Stimulated activated CD8-positive, alpha-beta memory T cell treated with anti-CD3 and anti-CD28 coated beads, Interleukin-7, amount 100 ng/mL, for 1 hour (primary cell): ENCODE measurements around the gene WDFY2.

Experiments used
- DNase-seq, 2 donors: peaks; one replicate each; pipeline ENCODE4 v3.0.0-alpha.2; 2020; ENCODE audit warnings: low read depth in 2 of 2

The WDFY2 gene

GRCh38 chr13:51601601-51602565 is 17.6 kb downstream of the WDFY2 start:
- DNase-seq = no peak

GRCh38 chr13:51603716-51604115 is 19.5 kb downstream of the WDFY2 start:
- DNase-seq = no peak

DNA sequence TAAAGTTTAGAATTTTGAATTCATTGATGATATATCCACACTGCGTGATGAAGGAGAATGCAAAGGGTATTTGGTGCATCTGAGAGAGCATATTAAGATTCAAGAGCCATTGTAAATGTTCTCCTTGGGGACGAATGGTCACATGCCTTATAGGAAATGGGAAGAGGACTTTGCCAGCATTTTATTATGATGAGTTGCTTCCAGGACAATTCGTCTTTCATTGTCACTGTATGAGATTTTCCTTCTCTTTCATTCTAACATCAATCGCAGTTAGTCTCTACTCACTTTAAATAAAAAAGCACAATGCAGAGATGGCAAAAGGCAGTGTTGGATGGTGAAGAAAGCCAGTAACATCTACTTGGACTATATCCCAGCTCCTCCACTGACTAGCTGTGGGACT is 21.4 kb downstream of the WDFY2 start:
- DNase-seq = no peak

DNA sequence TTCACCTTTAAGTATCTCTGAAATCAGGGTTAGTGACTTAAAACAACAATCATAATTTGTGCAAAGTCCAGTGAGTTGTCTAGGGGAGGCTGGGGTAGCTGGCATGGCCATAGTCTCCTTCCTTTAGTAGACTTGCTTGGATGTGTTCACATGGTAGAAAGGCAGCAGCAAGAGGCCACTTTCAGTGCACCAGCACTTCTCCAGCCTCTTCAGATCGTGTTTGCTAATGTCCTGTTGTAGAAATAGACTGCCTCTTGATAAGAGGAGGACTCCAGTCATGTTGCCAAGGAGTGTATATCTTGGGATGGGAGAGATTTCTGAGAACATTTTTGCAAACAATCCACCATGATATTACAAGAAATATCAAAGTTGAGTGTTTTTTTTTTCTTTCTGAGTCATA is 22.9 kb downstream of the WDFY2 start:
- no peak for DNase-seq

GRCh38 chr13:51608857-51609406 is 24.7 kb downstream of the WDFY2 start:
- no peak for DNase-seq

GRCh38 chr13:51612867-51613266 is 28.6 kb downstream of the WDFY2 start:
- DNase-seq = no peak

DNA sequence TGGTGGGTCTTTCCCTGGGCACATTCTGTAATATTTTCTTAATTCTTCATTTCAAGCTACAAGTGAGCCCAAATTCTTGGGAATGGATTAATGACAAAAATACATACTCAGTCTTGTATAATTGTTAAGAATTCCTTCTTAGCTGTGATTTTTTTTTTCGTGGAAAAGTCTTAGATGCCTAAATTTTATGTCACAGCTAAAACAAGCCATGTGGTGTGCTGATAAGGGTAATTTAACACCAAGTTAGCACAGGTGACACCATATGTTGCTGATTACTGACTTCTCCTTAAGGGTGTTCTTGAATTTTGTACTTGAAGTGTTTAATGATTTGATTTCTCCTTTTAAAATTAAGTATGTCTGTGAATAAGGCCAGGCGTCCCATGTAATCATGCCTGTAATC is 29.3 kb downstream of the WDFY2 start:
- no peak for DNase-seq

DNA sequence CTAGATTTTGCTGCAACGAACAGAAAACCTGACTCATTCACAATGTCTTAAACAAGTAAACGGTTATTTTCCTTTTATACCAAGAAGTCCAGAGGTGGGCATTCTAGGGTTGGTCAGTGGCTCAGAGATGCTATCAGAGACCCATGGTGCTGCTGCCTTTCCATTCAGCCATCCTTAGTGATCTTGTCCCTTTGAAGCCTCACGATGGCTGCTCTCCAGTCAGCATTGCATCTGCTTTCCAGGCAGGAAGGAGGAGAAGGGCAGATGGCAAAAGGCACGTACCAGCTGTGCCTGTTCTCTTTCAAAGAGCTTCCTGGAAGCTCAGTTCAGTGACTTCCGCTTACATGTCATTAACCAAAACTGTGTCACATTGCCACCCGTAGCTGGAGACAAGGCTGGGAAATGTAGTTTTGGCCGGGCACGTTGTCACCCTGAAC is 30.1 kb downstream of the WDFY2 start:
- DNase-seq = no peak

GRCh38 chr13:51618626-51619025 is 34.4 kb downstream of the WDFY2 start:
- DNase-seq = no peak

DNA sequence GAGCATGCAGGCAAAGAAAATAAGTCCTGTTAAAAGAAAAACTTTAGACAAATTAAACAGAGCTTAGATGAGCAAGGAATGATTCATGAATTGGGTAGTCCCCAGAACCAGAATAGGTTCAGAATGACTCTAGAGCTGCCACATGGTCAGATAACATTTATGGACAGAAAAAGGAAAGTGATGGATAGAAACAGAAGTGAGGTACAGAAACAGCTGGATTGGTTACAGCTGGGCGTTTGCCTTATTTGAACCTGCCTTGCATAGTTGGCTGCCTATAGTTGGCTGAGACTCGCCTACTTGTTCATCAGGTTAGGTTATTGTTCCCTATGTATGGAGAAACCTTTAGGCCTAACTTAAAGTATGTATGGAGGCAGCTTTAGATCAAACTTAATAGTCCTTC is 35.4 kb downstream of the WDFY2 start:
- DNase-seq = no peak

DNA sequence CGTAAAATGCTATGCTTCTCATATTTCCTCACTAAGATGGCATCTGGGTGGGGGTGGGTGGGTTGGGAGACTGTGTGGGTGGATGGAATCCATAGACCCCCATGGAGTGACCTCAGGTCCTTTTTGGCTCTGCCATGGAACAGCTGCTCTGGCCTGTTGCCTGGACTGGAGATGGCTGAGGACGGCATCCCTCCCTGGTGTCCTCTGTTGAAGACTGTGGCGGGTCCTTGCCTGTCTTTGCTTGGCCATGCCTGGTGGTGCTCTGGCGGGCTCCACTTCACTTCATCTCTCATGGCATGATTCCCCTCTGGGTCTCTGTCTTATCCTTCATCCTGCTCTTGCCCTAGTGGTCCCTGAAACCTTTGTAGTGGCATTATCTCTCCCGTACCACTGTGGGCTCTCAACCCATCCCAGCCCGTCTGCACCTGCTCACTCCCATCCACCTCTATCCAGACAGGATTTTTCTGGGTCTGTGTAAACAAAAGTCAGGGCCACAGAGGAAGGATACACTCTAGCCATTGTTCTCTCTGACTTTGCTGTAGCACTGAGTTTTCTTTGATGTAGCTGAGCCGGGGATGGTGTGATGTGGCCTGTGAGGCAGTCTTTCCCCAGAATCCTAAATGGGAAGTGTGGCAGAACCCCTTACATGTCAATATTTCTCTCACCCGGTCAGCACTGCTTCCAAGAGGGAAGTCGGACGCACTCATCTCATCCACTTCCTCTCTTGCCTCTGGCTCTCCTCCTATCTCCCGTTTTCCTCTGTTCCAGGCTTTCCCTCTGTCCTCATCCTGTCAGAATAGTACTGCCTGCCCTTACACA is 36.1 kb downstream of the WDFY2 start:
- no peak for DNase-seq

GRCh38 chr13:51621602-51622001 is 37.3 kb downstream of the WDFY2 start:
- DNase-seq = no peak

GRCh38 chr13:51623473-51623872 is 39.2 kb downstream of the WDFY2 start:
- DNase-seq = no peak

GRCh38 chr13:51624207-51624606 is 39.9 kb downstream of the WDFY2 start:
- DNase-seq = no peak

- DNase-seq = no peak
Measured at GRCh38 chr13:51624695-51625345, 40.6 kb downstream of the WDFY2 start.

DNA sequence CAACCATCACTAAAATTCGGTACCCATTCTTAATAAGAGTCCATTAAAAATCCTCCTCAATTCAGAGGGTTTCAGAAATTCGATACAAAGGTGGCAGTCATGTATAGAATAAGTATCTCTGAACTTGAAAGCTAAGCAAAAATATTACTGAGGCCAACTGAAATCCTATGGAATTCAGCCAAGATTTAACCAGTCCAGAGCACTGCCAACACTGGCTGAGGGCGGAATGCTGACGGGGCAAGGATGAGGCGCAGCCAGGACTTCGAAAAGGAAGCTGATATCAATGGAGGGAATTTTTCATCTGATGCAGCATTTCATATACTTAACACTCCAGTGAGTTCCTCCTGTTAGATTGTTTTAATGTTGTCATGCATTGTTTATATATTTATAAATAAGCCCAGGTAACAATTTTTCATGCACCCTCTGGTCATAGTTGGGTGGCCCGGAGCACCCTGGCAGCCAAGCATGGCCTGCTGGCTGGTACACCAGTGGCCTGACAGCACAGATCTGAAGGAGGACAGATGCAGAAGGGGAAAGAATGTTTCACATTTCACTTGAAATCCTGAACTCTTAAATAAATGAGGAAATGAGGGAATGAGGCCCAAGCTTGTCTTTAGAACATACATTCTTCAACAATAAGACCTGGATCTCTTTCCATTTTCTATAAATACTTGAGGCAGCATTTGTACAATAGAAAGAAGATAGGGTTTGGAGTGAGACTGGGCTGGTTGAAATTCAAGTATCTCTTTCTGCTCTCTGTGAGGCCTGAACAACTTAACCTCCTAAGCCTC is 41.5 kb downstream of the WDFY2 start:
- DNase-seq = no peak

DNA sequence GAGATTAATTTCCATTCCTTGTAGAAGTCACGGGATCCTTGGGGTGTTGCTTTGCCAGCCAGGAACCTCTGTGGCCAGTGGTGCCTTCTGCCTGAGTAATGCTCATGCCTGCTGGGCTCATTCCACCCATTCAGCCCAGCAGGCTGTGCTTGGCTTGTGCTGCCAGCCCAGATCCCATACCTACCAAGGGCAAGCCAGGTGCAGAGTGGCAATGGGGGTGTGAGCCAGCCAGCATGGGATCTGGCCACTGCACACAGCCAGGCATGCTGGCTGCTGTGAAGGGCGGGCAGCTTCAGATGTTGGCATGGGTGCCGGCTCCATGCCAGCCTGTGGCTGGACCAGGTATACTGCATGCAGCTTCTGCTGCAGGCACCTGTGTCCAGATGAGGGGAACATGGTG is 42.5 kb downstream of the WDFY2 start:
- no peak for DNase-seq

- no peak for DNase-seq
Measured at GRCh38 chr13:51628059-51628852, 44.0 kb downstream of the WDFY2 start.

GRCh38 chr13:51629491-51630287 is 45.4 kb downstream of the WDFY2 start:
- DNase-seq = no peak

GRCh38 chr13:51630288-51630615 is 46.0 kb downstream of the WDFY2 start:
- no peak for DNase-seq
